Epithelial cell of esophagus (primary cell): Measurements from ENCODE around the gene STAT3.
"Not testable (repeated sequence)": the region's sequence is repeated elsewhere in the genome, so short reads cannot be mapped to it uniquely, and the experiment has no call there.

ENCODE experiments used
- DNase-seq: peaks from one replicate; pipeline ENCODE4 v3.0.0; 2010; ENCODE audit warnings: low read depth
- H3K4me3 ChIP-seq: 2 replicates; pipeline ENCODE4 v1.5.1; 2011; ENCODE audit warnings: mild to moderate bottlenecking, low read length, control low read depth
- TF ChIP-seq, protein P1 (sequence below): IDR thresholded peaks from 2 replicates; pipeline ENCODE4 v1.5.1; 2011; ENCODE audit warnings: low read depth, mild to moderate bottlenecking, low read length, control low read depth, inconsistent platforms; ENCODE audit not compliant: insufficient read depth; ENCODE audit errors: missing control alignments

Gene STAT3

DNA sequence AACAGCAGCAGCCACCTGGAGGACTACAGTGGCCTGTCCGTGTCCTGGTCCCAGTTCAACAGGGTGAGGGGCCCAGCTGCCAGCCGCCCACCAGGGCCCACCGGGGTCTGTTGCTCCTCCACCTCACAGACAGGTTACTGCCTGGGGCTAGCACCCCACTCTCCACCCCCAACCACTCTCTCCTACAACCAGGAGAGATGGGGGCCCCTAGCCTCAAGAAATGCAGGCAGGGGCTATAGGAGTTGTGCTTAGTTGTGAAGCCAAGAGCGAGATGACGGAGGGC, 81.9 kb downstream of the STAT3 start:
- TF ChIP-seq, protein P1, sequence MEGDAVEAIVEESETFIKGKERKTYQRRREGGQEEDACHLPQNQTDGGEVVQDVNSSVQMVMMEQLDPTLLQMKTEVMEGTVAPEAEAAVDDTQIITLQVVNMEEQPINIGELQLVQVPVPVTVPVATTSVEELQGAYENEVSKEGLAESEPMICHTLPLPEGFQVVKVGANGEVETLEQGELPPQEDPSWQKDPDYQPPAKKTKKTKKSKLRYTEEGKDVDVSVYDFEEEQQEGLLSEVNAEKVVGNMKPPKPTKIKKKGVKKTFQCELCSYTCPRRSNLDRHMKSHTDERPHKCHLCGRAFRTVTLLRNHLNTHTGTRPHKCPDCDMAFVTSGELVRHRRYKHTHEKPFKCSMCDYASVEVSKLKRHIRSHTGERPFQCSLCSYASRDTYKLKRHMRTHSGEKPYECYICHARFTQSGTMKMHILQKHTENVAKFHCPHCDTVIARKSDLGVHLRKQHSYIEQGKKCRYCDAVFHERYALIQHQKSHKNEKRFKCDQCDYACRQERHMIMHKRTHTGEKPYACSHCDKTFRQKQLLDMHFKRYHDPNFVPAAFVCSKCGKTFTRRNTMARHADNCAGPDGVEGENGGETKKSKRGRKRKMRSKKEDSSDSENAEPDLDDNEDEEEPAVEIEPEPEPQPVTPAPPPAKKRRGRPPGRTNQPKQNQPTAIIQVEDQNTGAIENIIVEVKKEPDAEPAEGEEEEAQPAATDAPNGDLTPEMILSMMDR = no peak
- no peak for DNase-seq
- no peak overlapping the region for H3K4me3 ChIP-seq

DNA sequence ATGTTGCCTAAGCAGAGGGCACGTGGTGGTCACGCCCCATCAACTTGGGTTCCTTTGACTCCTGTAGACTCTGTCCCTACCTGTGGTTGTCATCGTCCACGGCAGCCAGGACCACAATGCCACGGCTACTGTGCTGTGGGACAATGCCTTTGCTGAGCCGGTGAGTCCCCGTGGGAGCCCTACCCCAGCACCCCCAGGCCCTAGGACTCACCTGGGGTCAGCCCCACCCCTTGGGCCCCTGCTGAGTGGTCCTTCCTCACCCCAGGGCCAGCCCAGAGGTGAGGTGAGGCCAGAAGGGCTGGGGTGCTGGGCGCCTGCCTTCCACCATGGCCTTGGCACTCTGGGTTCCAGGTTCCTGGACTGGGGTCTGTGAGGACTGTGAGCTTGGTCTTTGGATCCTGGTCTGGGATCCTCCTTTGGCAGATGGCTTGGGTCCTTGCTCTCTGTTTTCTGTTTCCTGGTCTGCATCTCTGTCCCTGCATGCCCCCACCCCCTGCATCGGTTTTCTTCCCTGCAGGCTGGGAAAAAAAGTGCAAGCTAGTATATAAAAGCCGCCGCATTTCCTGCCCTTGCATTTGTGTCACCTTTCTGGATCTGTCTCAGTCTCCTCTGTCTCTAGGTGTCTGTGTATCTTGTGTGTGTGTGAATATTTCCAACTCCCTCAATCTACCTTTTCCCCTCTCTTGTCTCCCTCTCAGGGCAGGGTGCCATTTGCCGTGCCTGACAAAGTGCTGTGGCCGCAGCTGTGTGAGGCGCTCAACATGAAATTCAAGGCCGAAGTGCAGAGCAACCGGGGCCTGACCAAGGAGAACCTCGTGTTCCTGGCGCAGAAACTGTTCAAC, 82.5 kb downstream of the STAT3 start:
- no peak for DNase-seq
- H3K4me3 ChIP-seq = no peak overlapping the region
- TF ChIP-seq, protein P1 = no peak

DNA sequence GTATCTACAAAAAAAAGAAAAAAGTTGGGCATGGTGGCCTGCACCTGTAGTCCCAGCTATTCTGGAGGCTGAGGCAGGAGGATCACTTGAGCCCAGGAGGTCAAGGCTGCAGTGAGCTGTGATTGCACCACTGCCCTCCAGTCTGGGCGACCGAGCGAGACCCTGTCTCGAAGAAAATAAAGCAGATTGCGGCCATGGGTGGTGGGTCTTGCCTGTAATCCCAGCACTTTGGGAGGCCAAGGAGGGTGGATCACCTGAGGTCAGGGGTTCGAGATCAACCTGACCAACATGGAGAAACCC, 83.3 kb downstream of the STAT3 start:
- not testable (repeated sequence) for H3K4me3 ChIP-seq

DNA sequence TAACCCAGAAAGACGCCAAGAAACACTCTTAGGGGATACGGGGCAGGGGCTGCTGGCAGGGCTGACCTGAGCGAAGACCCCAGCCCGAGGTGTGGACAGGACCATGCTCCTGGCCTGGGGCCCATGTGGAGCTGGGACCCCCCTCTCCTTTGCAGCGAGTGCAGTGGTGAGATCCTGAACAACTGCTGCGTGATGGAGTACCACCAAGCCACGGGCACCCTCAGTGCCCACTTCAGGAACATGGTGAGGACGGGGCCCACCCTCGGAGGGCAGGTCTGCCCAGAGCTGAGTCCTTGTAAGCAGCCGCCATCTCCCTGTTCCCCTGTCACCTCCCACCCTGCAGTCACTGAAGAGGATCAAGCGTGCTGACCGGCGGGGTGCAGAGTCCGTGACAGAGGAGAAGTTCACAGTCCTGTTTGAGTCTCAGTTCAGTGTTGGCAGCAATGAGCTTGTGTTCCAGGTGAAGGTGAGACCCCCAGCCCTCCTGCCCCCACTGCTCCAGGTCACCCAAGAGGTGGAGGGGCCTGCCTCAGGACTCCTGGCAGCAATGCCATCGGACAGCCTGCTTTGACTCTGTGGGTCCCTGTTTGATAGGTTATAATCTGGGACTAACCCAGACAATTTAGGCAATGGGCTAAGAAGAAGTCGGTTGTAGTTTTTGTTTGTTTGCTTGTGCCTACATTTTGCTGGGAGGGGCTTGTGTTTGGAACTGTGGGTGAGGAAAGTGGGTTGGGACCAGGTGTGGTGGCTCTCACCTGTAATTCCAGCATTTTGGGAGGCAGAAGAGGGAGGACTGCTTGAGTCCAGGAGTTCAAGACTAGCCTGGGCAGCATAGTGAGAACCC, 83.8 kb downstream of the STAT3 start:
- no peak overlapping the region for H3K4me3 ChIP-seq
- TF ChIP-seq, protein P1 = no peak
- DNase-seq = no peak

More for the DNA sequence above, 83.3 kb downstream of the STAT3 start:
- DNase-seq = not testable (repeated sequence)

DNA sequence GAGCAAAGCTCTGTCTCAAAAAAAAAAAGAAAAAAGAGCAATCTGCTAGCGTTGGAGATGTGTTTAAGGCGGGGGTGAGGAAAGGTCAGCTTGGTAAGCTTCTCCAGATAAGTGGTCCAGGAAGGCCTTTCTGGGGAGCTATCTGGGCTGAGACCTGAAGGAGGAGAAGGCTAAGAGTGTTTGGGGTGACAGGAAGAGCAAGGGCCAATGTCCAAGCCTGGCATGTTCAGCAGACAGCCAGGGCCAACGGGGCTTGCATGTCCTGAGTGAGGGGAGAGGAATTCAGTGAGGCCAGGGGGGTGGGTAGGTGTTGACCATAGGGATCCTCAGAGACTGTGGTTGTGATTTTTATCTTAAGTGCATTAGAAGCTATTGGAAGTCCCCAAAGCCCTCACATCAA, 84.5 kb downstream of the STAT3 start:
- no peak for DNase-seq
- H3K4me3 ChIP-seq = no peak overlapping the region
- TF ChIP-seq, protein P1 = no peak

DNA sequence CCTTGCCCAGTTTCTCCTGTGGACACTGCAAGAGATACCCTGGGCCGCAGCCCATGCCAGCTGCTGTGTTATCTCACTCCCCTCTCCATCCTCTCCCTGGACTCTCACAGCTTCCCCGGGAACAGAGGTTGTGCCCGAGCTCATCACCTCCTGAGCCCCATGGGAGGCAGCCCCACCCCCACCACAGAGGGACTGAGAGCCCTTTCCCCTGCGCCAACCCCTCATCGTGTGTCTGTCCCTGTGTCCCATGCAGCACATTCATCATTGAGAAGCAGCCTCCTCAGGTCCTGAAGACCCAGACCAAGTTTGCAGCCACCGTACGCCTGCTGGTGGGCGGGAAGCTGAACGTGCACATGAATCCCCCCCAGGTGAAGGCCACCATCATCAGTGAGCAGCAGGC, 87.2 kb downstream of the STAT3 start:
- TF ChIP-seq, protein P1 = no peak
- no peak for DNase-seq
- H3K4me3 ChIP-seq = no peak overlapping the region

DNA sequence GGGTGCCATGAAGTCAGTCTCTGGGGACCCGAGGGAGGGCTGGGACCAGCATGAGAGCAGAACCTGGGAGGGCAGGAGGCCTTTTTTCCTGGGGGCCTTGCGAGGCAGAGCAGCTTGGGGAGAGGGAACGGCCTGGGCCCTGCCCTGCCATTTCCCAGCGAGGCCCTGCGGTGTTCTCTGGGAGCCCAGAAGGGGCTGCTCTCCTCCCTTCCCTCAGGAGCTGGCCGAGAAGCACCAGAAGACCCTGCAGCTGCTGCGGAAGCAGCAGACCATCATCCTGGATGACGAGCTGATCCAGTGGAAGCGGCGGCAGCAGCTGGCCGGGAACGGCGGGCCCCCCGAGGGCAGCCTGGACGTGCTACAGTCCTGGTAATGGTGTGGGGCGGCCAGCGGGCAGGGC, 88.3 kb downstream of the STAT3 start:
- H3K4me3 ChIP-seq, DNase-seq: not testable (repeated sequence)

DNA sequence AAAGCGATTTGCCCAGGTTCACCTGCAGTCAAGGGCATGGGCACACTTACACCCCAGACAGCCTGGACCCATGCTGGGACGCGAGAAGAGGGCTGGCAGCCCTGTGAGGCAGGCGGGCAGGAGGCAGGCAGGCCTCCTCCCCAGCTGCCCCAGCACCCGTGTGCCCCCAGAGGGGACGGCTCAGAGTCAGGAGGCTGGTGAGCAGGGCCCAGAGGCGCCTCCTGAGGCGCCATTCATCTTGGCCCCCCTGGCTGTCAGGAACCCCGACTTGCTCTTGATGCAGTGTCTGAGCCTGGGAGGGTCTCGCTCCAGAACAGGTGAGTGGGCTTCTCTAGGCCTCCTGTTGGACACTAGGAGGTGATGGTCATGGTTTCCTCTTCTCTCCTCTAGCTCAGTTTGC, 88.9 kb downstream of the STAT3 start:
- DNase-seq, H3K4me3 ChIP-seq: not testable (repeated sequence)

DNA sequence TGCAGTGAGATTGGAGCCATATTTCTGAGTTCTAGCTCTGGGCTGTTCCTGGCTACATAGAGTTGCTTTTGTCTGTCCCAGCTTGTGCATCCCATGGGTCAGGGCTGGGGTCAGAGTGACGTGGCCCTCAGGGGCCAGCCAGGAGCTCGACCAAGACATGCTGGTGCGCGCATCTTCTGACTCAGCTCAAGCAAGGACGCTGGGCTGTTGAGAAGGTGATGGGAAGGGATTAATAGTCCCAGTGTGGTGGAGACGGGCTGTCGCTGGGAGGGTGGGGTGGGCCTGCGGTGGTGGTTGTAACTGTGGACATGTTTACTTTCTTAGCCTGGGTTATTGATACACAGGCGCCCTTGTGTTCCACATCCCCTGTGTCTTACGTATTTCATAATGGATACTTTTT, 90.5 kb downstream of the STAT3 start:
- DNase-seq, H3K4me3 ChIP-seq: not testable (repeated sequence)
